ENCODE measurements around the gene TTR. TPM values are rescaled to one million over a fixed set of nuclear protein-coding genes. Genes with fewer than 3 reads are reported as not detected.

The TTR gene
- total and polyA plus RNA-seq, 2 of the 13 experiments (the other 11 are each of a cell fraction or from before 2014, with no cell fraction given), result 91.3 to 496 TPM

GRCh38 chr18:31646332-31647126 lies 54.9 kb downstream of the TTR start:
- WGBS (ENCODE audit: low lambda C conversion rate), result 50% methylated on average over 7 of the region's 7 CpGs
- CTCF ChIA-PET (ENCODE audit: low intra/inter-chr PET ratio, low total read pairs), result no interaction called here
- Histone ChIP-seq H2AFZ (ENCODE audit: low read length) (no peak overlapping the region), H3K27ac (ENCODE audit: extremely low read length, insufficient read depth, low read length) (no peak overlapping the region), H3K9me3 (ENCODE audit: low read length) (no peaks in the 10 kb centered on the region), H4K20me1 (ENCODE audit: insufficient read depth, low read length) (no peaks in the 10 kb centered on the region), H3K4me3 (replicated peaks in 1 of 3; ENCODE audit: insufficient read depth in 1 of 3, low read depth in 2 of 3, low read length in 3 of 3) (no peak overlapping the region), H3K4me1 (ENCODE audit: insufficient read depth, low read length) (peaks cover 35% of the 10 kb centered on the region), H3K27me3 (ENCODE audit: control insufficient read depth in 1 of 2, insufficient read depth in 2 of 2, low read length in 2 of 2) (no peaks in the 10 kb centered on the region), H3K9ac (ENCODE audit: insufficient read depth, low read depth, low read length) (no peak overlapping the region), H3K79me2 (ENCODE audit: insufficient read depth, low read length) (no peaks in the 10 kb centered on the region), H3K36me3 (replicated peaks in 1 of 2; ENCODE audit: control insufficient read depth in 1 of 2, insufficient read depth in 2 of 2, low read length in 2 of 2) (no peaks in the 10 kb centered on the region), H3K4me2 (ENCODE audit: low read depth, low read length) (no peak overlapping the region)
- in situ Hi-C loops (cut with HindIII; ENCODE audit: extremely low pct_ligation_motif_present, low pct_unique_long_range_greater_than_20kb) (no loop called here), intact Hi-C loops (cut with micrococcal nuclease; ENCODE audit: unreplicated experiment) (no loop called here)
- POLR2A ChIA-PET, result no interaction called here
- FAIRE-seq (no peak), DNase-seq (ENCODE audit: low spot score) (no peak), ATAC-seq (no peak)
- no TSS peak for BruUV-seq (replicated peaks)
- TF ChIP-seq ZSCAN29 (CRISPR knock-in tag; conservative IDR thresholded peaks at IDR 0.05), result no peak
- TF ChIP-seq SETDB1 (CRISPR knock-in tag; IDR thresholded peaks at IDR 0.05; ENCODE audit: borderline replicate concordance), result no peak
- no peak for TF ChIP-seq ZNF383 (CRISPR knock-in tag; IDR thresholded peaks at IDR 0.05; ENCODE audit: borderline replicate concordance)
- TF ChIP-seq MEF2D (CRISPR knock-in tag; IDR thresholded peaks at IDR 0.05), result no peak
- no peak for TF ChIP-seq TAF1 (CRISPR knock-in tag; IDR thresholded peaks at IDR 0.05)
- no peak for TF ChIP-seq ZNF747 (CRISPR knock-in tag; IDR thresholded peaks at IDR 0.05; ENCODE audit: borderline replicate concordance)
- TF ChIP-seq NFE2L2 (IDR thresholded peaks at IDR 0.05; ENCODE audit: low read length), result no peak
- no peak for TF ChIP-seq BHLHE40 (IDR thresholded peaks at IDR 0.05; ENCODE audit: low read length)
- no peak for TF ChIP-seq ZNF773 (CRISPR knock-in tag; IDR thresholded peaks at IDR 0.05; ENCODE audit: borderline replicate concordance)
- no peak for TF ChIP-seq KLF9 (CRISPR knock-in tag; IDR thresholded peaks at IDR 0.05; ENCODE audit: low read depth)
- no peak for TF ChIP-seq ZNF772 (CRISPR knock-in tag; IDR thresholded peaks at IDR 0.05)
- TF ChIP-seq REPIN1 (CRISPR knock-in tag; IDR thresholded peaks at IDR 0.05; ENCODE audit: borderline replicate concordance, low read depth), result no peak

Data from HepG2 (cell line).